ENCODE results near the gene CLECL1. TPM values are rescaled to one million over a fixed set of nuclear protein-coding genes. Genes with fewer than 3 reads are reported as not detected.

CLECL1 gene
- total and polyA plus RNA-seq, 2 experiments from 2014 or later = not detected

DNA sequence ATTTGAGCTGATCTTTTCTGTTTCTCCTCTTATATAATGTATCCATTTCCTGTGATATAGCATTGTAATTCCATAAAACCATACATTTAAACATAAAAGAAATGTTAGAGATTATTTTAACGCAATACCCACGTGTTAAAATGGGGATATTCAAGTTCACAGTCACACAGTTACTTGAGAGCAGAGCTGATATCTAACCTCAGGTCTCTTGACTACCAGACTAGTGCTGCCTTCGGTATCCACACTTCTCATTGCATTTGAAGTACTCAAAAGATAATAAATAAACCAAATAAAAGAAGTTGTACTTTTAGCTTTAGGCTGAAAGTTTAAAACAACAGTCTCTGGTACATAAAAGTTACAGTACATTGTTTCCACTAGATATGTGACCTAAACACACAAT, 2.9 kb downstream of the CLECL1 start:
- no peaks in the 10 kb centered on the region for H3K4me1 ChIP-seq (ENCODE audit: insufficient read depth)
- H3K36me3 ChIP-seq (ENCODE audit: insufficient read depth) = no peaks in the 10 kb centered on the region
- H3K79me2 ChIP-seq (replicated peaks; ENCODE audit: insufficient read depth) = no peaks in the 10 kb centered on the region
- DNase-seq (ENCODE audit: low spot score) (no peak), ATAC-seq (no peak)
- no peaks in the 10 kb centered on the region for H4K20me1 ChIP-seq (replicated peaks; ENCODE audit: insufficient read depth)
- no peaks in the 10 kb centered on the region for H3F3A ChIP-seq (replicated peaks; ENCODE audit: low read depth)
- H3K4me2 ChIP-seq = no peak overlapping the region
- Mint-ChIP-seq H3K9me3 (no peaks in the 10 kb centered on the region), H3K27ac (no peak overlapping the region), H3K27me3 (ENCODE audit: insufficient read depth, low read depth, poor library complexity) (peaks cover 1% of the 10 kb centered on the region), H3K4me3 (no peak overlapping the region), H3K4me1 (no peaks in the 10 kb centered on the region; the same call in 2 of the 3 replicates), H3K36me3 (ENCODE audit: low read depth) (no peaks in the 10 kb centered on the region)
- no peaks in the 10 kb centered on the region for H3K27me3 ChIP-seq (ENCODE audit: insufficient read depth)
- H3K4me3 ChIP-seq = no peak overlapping the region
- no peak overlapping the region for H2AFZ ChIP-seq
- no peaks in the 10 kb centered on the region for H3K9me2 ChIP-seq (ENCODE audit: insufficient read depth)
- TF ChIP-seq, protein P1, sequence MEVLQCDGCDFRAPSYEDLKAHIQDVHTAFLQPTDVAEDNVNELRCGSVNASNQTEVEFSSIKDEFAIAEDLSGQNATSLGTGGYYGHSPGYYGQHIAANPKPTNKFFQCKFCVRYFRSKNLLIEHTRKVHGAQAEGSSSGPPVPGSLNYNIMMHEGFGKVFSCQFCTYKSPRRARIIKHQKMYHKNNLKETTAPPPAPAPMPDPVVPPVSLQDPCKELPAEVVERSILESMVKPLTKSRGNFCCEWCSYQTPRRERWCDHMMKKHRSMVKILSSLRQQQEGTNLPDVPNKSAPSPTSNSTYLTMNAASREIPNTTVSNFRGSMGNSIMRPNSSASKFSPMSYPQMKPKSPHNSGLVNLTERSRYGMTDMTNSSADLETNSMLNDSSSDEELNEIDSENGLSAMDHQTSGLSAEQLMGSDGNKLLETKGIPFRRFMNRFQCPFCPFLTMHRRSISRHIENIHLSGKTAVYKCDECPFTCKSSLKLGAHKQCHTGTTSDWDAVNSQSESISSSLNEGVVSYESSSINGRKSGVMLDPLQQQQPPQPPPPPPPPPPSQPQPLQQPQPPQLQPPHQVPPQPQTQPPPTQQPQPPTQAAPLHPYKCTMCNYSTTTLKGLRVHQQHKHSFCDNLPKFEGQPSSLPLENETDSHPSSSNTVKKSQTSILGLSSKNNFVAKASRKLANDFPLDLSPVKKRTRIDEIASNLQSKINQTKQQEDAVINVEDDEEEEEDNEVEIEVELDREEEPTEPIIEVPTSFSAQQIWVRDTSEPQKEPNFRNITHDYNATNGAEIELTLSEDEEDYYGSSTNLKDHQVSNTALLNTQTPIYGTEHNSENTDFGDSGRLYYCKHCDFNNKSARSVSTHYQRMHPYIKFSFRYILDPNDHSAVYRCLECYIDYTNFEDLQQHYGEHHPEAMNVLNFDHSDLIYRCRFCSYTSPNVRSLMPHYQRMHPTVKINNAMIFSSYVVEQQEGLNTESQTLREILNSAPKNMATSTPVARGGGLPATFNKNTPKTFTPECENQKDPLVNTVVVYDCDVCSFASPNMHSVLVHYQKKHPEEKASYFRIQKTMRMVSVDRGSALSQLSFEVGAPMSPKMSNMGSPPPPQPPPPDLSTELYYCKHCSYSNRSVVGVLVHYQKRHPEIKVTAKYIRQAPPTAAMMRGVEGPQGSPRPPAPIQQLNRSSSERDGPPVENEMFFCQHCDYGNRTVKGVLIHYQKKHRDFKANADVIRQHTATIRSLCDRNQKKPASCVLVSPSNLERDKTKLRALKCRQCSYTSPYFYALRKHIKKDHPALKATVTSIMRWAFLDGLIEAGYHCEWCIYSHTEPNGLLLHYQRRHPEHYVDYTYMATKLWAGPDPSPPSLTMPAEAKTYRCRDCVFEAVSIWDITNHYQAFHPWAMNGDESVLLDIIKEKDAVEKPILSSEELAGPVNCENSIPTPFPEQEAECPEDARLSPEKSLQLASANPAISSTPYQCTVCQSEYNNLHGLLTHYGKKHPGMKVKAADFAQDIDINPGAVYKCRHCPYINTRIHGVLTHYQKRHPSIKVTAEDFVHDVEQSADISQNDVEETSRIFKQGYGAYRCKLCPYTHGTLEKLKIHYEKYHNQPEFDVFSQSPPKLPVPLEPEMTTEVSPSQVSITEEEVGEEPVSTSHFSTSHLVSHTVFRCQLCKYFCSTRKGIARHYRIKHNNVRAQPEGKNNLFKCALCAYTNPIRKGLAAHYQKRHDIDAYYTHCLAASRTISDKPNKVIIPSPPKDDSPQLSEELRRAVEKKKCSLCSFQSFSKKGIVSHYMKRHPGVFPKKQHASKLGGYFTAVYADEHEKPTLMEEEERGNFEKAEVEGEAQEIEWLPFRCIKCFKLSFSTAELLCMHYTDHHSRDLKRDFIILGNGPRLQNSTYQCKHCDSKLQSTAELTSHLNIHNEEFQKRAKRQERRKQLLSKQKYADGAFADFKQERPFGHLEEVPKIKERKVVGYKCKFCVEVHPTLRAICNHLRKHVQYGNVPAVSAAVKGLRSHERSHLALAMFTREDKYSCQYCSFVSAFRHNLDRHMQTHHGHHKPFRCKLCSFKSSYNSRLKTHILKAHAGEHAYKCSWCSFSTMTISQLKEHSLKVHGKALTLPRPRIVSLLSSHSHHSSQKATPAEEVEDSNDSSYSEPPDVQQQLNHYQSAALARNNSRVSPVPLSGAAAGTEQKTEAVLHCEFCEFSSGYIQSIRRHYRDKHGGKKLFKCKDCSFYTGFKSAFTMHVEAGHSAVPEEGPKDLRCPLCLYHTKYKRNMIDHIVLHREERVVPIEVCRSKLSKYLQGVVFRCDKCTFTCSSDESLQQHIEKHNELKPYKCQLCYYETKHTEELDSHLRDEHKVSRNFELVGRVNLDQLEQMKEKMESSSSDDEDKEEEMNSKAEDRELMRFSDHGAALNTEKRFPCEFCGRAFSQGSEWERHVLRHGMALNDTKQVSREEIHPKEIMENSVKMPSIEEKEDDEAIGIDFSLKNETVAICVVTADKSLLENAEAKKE (CRISPR knock-in tag; IDR thresholded peaks at IDR 0.05) = no peak
- TF ChIP-seq EZH2 (IDR thresholded peaks at IDR 0.05; ENCODE audit: low read depth, unreplicated experiment) (no peak), JUNB (IDR thresholded peaks at IDR 0.05; ENCODE audit: unreplicated experiment) (no peak), POLR2AphosphoS5 (IDR thresholded peaks at IDR 0.05; ENCODE audit: low read depth) (no peak), NANOG (IDR thresholded peaks at IDR 0.05; ENCODE audit: borderline replicate concordance) (no peak), STAT1 (IDR thresholded peaks at IDR 0.05; ENCODE audit: unreplicated experiment) (no peak), CREB1 (CRISPR knock-in tag; IDR thresholded peaks at IDR 0.05; ENCODE audit: low read depth) (no peak)
- TF ChIP-seq, protein P2, sequence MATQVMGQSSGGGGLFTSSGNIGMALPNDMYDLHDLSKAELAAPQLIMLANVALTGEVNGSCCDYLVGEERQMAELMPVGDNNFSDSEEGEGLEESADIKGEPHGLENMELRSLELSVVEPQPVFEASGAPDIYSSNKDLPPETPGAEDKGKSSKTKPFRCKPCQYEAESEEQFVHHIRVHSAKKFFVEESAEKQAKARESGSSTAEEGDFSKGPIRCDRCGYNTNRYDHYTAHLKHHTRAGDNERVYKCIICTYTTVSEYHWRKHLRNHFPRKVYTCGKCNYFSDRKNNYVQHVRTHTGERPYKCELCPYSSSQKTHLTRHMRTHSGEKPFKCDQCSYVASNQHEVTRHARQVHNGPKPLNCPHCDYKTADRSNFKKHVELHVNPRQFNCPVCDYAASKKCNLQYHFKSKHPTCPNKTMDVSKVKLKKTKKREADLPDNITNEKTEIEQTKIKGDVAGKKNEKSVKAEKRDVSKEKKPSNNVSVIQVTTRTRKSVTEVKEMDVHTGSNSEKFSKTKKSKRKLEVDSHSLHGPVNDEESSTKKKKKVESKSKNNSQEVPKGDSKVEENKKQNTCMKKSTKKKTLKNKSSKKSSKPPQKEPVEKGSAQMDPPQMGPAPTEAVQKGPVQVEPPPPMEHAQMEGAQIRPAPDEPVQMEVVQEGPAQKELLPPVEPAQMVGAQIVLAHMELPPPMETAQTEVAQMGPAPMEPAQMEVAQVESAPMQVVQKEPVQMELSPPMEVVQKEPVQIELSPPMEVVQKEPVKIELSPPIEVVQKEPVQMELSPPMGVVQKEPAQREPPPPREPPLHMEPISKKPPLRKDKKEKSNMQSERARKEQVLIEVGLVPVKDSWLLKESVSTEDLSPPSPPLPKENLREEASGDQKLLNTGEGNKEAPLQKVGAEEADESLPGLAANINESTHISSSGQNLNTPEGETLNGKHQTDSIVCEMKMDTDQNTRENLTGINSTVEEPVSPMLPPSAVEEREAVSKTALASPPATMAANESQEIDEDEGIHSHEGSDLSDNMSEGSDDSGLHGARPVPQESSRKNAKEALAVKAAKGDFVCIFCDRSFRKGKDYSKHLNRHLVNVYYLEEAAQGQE (IDR thresholded peaks at IDR 0.05; ENCODE audit: unreplicated experiment) = no peak
- no peak overlapping the region for H3K27ac ChIP-seq (ENCODE audit: low read depth)

Data from GM23338 (cell line).